PC-9 (cell line): ENCODE results near the gene STK16. TPM values are rescaled to one million over a fixed set of nuclear protein-coding genes. Genes with fewer than 3 reads are reported as not detected.
A peak's percentile ranks its signal among the peaks of the same experiment; 100 is the strongest.

Source experiments
- BruUV-seq: library from RNA; stranded (reverse); fragments of 400-500 nt; replicated peaks from 2 replicates; lab custom pipeline; 2021; lab: Mats Ljungman, UMichigan
- CTCF ChIA-PET: fragments of 300-600 bp; sonication (Branson Sonifier 250); formaldehyde crosslinking; loops from one replicate; lab custom pipeline; 2022; ENCODE audit warnings: antibody characterized with exemption; lab: Charles Lee
- POLR2A ChIA-PET: fragments of 300-600 bp; sonication (Branson Sonifier 250); formaldehyde crosslinking; loops from one replicate; lab custom pipeline; 2022; ENCODE audit warnings: antibody characterized with exemption; ENCODE audit not compliant: unreplicated experiment; lab: Charles Lee
- DNase-seq, 2 experiments: peaks; one replicate each; pipeline versions ENCODE4 v3.0.0 to v3.0.0-alpha.2; 2015 to 2022; ENCODE audit warnings: mixed read lengths in 1 of 2
- H2AFZ ChIP-seq: fragments of 200-600 bp; sonication (generic); 2 replicates; pipeline ENCODE4 v1.8.1; 2017; ENCODE audit warnings: antibody characterized with exemption
- H3F3A ChIP-seq: fragments of 200-600 bp; sonication (generic); 2 replicates; pipeline ENCODE4 v1.8.1; 2017; ENCODE audit warnings: antibody characterized with exemption, mild to moderate bottlenecking, low read depth; ENCODE audit not compliant: insufficient read depth
- H3K27ac ChIP-seq: fragments of 200-600 bp; sonication (generic); 2 replicates; pipeline ENCODE4 v1.6.1; 2016; ENCODE audit warnings: mixed run types
- H3K27me3 ChIP-seq: fragments of 200-600 bp; sonication (generic); 2 replicates; pipeline ENCODE4 v1.6.1; 2016; ENCODE audit warnings: low read depth, mixed run types; ENCODE audit not compliant: insufficient read depth
- H3K36me3 ChIP-seq: fragments of 200-600 bp; sonication (generic); 2 replicates; pipeline ENCODE4 v1.6.1; 2016; ENCODE audit warnings: low read depth, mixed run types
- H3K4me1 ChIP-seq: fragments of 200-600 bp; sonication (generic); replicated peaks from 2 replicates; pipeline ENCODE4 v1.6.1; 2016; ENCODE audit warnings: mixed run types; ENCODE audit not compliant: insufficient read depth
- H3K4me2 ChIP-seq: fragments of 200-600 bp; sonication (generic); 2 replicates; pipeline ENCODE4 v1.6.1; 2017; ENCODE audit warnings: mixed run types
- H3K4me3 ChIP-seq: fragments of 200-600 bp; sonication (generic); 2 replicates; pipeline ENCODE4 v1.6.1; 2016; ENCODE audit warnings: mixed run types
- H3K79me2 ChIP-seq: fragments of 200-600 bp; sonication (generic); 2 replicates; pipeline ENCODE4 v1.6.1; 2017; ENCODE audit warnings: low read depth, mixed run types
- H3K9me2 ChIP-seq: fragments of 200-600 bp; sonication (generic); 2 replicates; pipeline ENCODE4 v1.8.1; 2017; ENCODE audit warnings: mild to moderate bottlenecking; ENCODE audit not compliant: insufficient read depth
- H3K9me3 ChIP-seq: fragments of 200-600 bp; sonication (generic); 2 replicates; pipeline ENCODE4 v1.8.1; 2016; ENCODE audit warnings: low read depth; ENCODE audit not compliant: insufficient read depth
- H4K20me1 ChIP-seq: fragments of 200-600 bp; sonication (generic); 2 replicates; pipeline ENCODE4 v1.8.1; 2017; ENCODE audit not compliant: insufficient read depth
- EZH2 ChIP-seq: fragments of 200-600 bp; sonication (generic); IDR thresholded peaks from 2 replicates; pipeline ENCODE4 v1.8.0; 2017; ENCODE audit warnings: antibody characterized with exemption, low read depth
- intact Hi-C: fragments of 100-400 bp; cut with micrococcal nuclease; formaldehyde crosslinking; loops from one replicate; pipeline ENCODE4 v1.10.0; 2022; ENCODE audit not compliant: unreplicated experiment
- total RNA-seq: library from RNA; stranded (reverse); gene quantifications from 2 replicates; pipeline ENCODE4 v1.2.3, GENCODE V29; 2021
- TF ChIP-seq, protein P1 (sequence below): fragments of 200-600 bp; sonication (generic); conservative IDR thresholded peaks from 2 replicates; pipeline ENCODE4 v1.6.1; 2017; ENCODE audit warnings: mixed run types, antibody characterized with exemption, mild to moderate bottlenecking, moderate library complexity

Gene STK16
- total RNA-seq, 1 experiment from 2014 or later: 39.6 TPM

DNA sequence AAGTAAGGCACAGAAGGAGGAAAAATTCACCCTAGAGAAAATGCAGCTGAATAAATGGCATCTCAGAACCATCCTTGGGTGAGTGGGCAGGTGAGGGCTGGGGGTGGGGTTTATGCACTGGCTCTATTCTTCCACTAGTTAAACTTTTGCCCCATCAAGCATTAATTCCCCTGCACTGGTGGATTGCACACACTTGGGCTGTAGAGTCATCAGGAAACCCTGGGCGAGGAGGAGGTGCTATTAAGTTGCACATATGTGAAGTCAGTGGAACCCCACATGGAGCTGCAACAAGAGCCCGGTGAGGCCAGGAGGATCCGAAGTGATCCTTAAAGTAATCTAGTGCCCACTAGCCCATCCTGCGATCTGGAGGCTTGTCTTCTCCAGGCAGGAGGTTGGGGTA, 27.1 kb downstream of the STK16 start:
- POLR2A ChIA-PET: no interaction called here
- Histone ChIP-seq H2AFZ (no peak overlapping the region), H3K4me1 (peaks cover 35% of the 10 kb centered on the region), H3K9me2 (no peaks in the 10 kb centered on the region), H3K4me3 (no peak overlapping the region), H3K79me2 (no peaks in the 10 kb centered on the region), H3K27ac (no peak overlapping the region), H3K27me3 (no peaks in the 10 kb centered on the region), H3K9me3 (no peaks in the 10 kb centered on the region), H3F3A (peaks cover 29% of the 10 kb centered on the region), H4K20me1 (no peaks in the 10 kb centered on the region), H3K36me3 (no peaks in the 10 kb centered on the region), H3K4me2 (0 out of 2 replicates have a peak overlapping the region, but pooled peaks have one; percentile 19)
- DNase-seq: no peak
- intact Hi-C loops: loop anchor here (10.0 kb wide), 1 partner anchor 378 kb away; no protein-coding TSS in a partner anchor
- TF ChIP-seq, protein P1, sequence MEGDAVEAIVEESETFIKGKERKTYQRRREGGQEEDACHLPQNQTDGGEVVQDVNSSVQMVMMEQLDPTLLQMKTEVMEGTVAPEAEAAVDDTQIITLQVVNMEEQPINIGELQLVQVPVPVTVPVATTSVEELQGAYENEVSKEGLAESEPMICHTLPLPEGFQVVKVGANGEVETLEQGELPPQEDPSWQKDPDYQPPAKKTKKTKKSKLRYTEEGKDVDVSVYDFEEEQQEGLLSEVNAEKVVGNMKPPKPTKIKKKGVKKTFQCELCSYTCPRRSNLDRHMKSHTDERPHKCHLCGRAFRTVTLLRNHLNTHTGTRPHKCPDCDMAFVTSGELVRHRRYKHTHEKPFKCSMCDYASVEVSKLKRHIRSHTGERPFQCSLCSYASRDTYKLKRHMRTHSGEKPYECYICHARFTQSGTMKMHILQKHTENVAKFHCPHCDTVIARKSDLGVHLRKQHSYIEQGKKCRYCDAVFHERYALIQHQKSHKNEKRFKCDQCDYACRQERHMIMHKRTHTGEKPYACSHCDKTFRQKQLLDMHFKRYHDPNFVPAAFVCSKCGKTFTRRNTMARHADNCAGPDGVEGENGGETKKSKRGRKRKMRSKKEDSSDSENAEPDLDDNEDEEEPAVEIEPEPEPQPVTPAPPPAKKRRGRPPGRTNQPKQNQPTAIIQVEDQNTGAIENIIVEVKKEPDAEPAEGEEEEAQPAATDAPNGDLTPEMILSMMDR: no peak
- TF ChIP-seq EZH2: no peak
- CTCF ChIA-PET: no interaction called here
- no TSS peak for BruUV-seq

DNA sequence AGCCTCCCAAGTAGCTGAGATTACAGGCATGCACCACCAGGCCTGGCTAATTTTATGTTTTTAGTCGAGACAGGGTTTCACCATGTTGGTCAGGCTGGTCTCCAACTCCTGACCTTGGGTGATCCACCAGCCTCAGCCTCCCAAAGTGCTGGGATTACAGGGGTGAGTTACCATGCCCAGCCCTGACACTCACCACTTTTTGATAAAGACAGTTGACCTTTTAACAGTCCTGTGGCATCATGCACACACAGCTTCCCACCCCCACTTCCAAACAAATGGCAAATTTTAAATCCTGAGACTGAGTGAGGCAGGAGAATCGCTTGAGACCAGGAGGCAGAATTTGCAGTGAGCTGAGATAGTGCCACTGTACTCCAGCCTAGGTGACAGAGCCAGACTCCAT, 27.7 kb downstream of the STK16 start:
- Histone ChIP-seq H3K36me3 (no peaks in the 10 kb centered on the region), H4K20me1 (no peaks in the 10 kb centered on the region), H3K27ac (peak overlapping the region; percentile 95), H3K9me2 (no peaks in the 10 kb centered on the region), H3K27me3 (no peaks in the 10 kb centered on the region), H3K4me3 (no peak overlapping the region), H3F3A (peaks cover 30% of the 10 kb centered on the region), H3K4me2 (0 out of 2 replicates have a peak overlapping the region, but pooled peaks have one; percentile 19), H2AFZ (no peak overlapping the region), H3K79me2 (no peaks in the 10 kb centered on the region), H3K4me1 (peaks cover 40% of the 10 kb centered on the region), H3K9me3 (no peaks in the 10 kb centered on the region)
- no peak for TF ChIP-seq EZH2
- TF ChIP-seq, protein P1: no peak
- no peak for DNase-seq
- CTCF ChIA-PET: interaction anchor here (0.7 kb wide), 1 partner anchor 89 kb away, joined by 4 read pairs; no protein-coding TSS in a partner anchor
- POLR2A ChIA-PET: no interaction called here
- BruUV-seq: no TSS peak
- intact Hi-C loops: loop anchor here (10.0 kb wide), 1 partner anchor 378 kb away; no protein-coding TSS in a partner anchor

DNA sequence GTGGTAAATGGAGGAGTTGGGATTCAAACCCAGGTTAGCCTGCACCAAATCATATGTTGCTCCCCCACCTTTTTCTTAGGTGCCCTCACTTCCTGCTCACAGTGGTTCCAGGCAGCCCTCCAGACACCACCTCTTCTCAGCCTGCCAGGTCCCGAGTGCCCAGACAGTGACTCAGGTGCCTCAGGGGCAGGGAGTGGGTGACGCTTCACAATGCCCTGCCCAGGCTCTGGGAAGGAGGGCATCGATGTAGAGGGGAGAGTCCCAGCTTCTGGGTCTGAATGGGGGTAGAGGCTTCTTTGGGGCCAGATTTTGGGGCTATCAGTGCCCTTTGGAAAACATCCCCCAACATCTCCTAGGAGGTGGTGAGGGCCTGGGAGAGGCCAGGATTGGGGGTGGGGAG, 28.7 kb downstream of the STK16 start:
- Histone ChIP-seq H3K9me2 (no peaks in the 10 kb centered on the region), H3K36me3 (no peaks in the 10 kb centered on the region), H3K27ac (peak overlapping the region; percentile 95), H3K4me2 (peak overlapping the region; percentile 74), H4K20me1 (no peaks in the 10 kb centered on the region), H3K79me2 (no peaks in the 10 kb centered on the region), H3K27me3 (no peaks in the 10 kb centered on the region), H3K4me1 (peaks cover 49% of the 10 kb centered on the region), H2AFZ (no peak overlapping the region), H3K9me3 (no peaks in the 10 kb centered on the region), H3K4me3 (peak overlapping the region; percentile 18; the same call in 1 of the 2 replicates), H3F3A (peaks cover 40% of the 10 kb centered on the region)
- BruUV-seq: no TSS peak
- TF ChIP-seq EZH2: no peak
- TF ChIP-seq, protein P1: no peak
- ChIA-PET CTCF (interaction anchor here (0.5 to 1.5 kb wide), 4 partner anchors 21 to 878 kb away, joined by 3 to 13 read pairs (median 4); no protein-coding TSS in a partner anchor), POLR2A (interaction anchor here (0.6 to 1.2 kb wide), 6 partner anchors 19 to 534 kb away, joined by 3 to 27 read pairs (median 8); partner anchors contain the start of genes ANKZF1, ATG9A, CNPPD1 and TUBA4B)
- intact Hi-C loops: loop anchor here (1.0 to 10.0 kb wide), 4 partner anchors 21 to 379 kb away; partner anchors contain the start of genes ABCB6, TUBA4A and TUBA4B
- peak; percentile 88 to 91 for DNase-seq
